Activated T-cell treated with anti-CD3 and anti-CD28 coated beads, Interleukin-2, amount 50 U/mL, for 1 hour (primary cell): ENCODE results near the gene DGKD.

Experiments used
- DNase-seq: peaks from one replicate; pipeline ENCODE4 v3.0.0-alpha.2; 2020

DGKD gene

DNA sequence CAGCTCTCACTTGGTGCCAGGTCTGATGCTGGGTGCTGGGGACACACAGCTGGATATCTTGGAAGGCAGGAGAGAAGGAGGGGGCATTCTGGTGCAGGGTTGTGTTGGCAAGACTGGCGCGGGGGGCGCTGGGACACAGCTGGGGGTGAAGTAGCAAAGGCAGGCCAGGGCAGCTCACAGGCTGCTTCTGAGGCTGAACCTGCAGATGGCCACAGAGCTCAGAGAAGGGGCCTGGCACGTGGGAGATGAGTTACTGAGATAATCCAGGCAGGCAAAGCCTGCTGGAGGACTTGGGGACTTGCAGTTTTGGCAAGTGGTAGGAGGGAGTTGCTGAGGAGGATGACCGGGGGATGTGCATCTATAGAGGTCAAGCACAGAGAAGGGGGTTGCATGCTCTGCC lies 16.2 kb upstream of the DGKD start:
- no peak for DNase-seq

DNA sequence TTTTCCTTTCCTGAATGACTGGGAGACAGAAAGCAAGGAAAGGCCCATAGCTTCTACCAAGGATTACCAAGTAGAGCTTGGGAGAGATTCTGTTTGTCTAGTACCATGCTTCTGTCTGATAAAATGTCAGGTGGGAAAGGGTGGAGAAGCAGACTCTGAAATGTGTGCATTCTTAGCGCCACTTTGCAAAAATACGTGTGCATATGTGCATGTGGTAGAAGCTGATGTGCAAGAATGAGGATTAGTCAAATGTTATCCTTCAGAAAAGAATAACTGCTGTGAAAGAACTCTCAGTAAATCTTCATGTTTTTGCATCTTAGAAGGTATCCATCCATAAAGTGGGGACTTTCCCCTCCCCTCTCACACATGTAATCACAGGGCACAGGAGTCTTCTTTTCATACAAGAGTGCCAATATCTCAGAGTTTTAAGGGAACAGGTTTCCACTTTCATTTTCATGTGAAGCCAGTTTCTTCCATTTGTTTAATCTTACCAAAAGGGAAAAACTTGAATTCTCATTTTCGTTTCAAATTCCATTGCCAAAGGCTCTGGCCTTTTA lies 15.4 kb upstream of the DGKD start:
- no peak for DNase-seq

DNA sequence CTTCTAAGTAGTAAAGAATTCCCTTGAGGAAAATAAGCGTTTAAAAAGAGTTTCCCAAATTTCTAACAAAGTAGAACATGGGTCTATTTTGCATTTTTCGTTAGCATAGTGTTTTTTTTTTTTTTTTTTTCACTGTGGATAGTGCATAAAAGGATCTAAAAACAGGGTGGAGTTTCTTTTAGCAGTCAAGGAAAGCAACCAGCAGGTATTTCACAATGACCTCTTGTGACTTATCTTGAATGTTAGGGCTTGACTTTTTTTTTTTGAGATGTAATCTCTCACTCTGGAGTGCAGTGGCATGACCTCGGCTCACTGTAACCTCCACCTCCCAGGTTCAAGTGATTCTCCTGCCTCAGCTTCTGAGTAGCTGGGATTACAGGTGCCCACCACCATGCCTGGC lies 14.9 kb upstream of the DGKD start:
- DNase-seq: no peak

DNA sequence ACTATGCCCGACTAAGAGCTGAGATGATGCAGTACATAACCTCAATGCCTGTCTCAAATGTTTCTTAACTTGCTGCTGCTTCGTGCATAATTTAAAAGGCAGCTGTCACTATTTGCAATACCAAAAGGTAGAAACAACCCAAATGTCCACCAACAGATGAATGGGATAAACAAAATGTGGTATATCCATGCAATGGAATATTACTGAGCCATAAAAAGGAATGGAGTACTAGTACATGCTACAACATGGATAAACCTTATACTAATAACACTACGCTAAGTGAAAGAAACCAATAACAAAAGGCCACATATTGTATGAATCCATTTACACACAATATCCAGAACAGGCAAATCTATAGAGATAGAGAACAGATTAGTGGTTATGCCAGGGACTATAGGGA lies 13.0 kb upstream of the DGKD start:
- no peak for DNase-seq

GRCh38 chr2:233342301-233342700 lies 12.0 kb upstream of the DGKD start:
- no peak for DNase-seq

GRCh38 chr2:233343171-233343705 lies 11.1 kb upstream of the DGKD start:
- DNase-seq: no peak

- DNase-seq: no peak
Measured at GRCh38 chr2:233346376-233346775, 7.9 kb upstream of the DGKD start.

GRCh38 chr2:233346930-233347329 lies 7.4 kb upstream of the DGKD start:
- no peak for DNase-seq

DNA sequence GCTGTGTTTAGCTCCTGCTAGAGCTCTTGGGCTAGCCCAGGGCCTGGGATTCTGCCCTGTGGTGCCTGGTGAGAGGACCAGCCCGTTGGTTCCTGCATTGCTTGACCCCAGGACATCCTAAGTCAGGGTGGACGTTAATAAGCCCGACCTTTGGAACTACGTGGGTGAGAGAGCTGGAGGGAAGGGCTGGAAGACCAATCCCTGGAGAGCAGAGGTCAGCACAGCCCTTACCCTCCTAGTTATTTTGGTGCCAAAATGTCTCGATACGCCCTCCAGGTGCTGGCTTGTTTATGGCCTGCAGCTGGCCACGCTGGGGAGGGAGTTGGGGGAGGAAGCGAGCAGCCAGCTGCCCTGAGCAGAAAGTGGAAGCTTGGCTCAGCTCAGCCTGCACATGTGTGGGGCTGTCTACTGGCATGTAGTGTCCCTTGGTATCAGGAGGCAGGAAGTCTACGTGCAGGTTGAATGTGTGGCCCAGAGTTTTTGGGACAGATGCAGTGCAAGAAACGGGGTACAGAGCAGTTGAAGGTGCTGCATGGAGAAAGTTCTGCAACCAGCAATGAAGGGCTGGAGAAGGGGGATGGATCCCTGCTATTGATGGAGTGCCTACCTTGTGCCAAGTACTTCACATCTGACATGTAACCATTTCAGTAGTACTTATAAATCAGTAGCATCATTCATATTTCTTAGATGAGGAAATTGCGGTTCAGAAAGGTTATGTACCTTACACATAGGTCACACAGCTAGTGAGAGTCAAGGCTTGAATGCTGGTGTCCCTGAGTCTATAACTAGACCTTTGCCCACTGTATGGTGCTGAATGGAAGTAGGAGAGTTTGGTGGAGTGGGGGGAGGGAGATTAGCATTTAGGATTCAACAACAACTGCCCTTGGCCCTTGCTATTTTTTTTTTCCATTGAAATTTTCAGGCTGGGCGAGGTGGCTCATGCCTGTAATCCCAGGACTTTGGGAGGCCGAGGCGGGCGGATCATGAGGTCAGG lies 5.0 kb upstream of the DGKD start:
- DNase-seq: no peak

DNA sequence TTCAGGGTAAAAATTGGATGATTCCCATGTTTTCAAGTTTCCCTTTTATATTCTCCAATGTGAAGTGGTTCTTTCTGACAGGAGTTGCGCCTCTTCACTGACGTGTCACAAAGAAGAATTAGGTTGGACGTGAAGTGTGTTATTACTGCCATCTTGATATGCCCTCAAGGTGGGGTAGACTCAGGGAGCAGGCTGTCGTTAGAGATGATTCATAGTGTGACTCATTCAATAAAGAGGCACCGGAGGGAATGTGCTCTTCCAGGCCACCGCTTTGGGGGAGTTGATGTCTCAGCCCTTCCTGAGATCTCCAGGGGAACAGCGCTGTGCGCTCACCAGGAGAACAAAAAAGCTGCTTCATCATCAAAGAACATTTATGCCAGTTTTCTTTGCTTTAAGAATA lies 3.6 kb upstream of the DGKD start:
- DNase-seq: peak; percentile 43

DNA sequence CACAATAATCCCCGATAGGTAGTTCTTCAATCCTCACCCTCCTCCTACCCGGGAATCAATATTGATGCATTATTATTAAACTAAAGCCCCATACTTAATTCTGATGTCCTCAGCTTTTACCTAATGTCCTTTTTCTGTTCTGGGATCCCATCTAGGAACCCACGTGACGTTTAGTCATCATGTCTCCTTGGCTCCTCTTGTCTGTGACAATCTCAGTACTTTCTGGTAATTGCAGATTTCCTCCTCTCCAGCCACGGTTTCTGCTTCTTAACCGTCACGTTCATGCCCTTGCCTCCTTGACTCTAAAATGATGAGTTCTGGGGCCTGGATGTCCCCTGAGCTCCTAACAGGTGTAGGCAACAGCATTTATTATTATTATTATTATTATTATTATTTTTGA lies 2.9 kb upstream of the DGKD start:
- DNase-seq: no peak

DNA sequence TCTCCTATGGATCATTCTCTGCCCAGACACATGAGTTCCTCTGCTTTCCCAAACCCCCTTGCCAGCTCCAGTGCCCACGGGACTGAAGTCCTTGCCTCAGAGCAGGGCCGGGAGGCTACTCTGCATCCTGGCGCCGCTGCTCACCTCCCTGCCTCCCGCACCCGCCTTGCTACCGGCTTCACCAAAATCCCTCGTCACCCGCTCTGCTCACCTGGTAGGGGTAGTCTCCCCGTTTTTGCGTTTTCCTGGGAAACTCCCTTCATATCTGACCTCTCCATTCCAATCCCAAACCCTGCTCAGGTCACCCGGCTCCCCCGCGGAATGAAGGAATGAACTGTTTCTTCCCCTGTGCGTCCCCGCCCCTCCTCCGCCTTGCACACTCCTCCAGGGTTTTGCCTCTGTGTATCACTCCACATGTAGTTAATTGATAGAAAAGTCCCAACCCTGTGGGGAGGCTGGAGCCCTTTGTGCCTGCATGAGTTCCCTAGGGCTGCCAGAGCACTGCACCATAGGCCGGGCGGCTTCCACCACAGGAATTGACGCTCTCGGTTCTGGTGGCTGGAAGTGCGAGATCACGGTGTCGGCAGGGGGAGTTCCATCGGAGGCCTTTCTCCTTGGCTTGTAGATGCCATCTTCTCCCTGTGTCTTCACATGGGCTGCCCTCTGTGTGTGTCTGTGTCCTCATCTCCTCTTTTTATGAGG lies 2.0 kb upstream of the DGKD start:
- no peak for DNase-seq

- no peak for DNase-seq
Measured at GRCh38 chr2:233353101-233353768, 1.1 kb upstream of the DGKD start.

DNA sequence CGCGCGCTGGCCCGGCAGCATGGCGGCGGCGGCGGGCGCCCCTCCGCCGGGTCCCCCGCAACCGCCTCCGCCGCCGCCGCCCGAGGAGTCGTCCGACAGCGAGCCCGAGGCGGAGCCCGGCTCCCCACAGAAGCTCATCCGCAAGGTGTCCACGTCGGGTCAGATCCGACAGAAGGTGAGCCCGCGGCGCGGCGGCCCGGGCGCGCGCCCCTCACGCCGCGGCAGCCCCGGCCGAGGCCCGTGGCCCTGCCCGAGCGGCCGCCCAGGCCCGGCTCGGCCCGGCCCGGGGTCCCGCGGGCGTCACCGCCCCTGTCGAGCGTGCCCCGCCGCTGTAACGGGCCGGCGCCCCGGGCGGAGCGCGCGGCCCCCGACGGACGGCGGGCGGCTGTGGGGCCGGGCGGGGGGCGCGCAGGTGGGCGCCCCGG lies 218 bp downstream of the DGKD start:
- no peak for DNase-seq

- DNase-seq: peak; percentile 46
Measured at GRCh38 chr2:233354971-233355574, 779 bp downstream of the DGKD start.

DNA sequence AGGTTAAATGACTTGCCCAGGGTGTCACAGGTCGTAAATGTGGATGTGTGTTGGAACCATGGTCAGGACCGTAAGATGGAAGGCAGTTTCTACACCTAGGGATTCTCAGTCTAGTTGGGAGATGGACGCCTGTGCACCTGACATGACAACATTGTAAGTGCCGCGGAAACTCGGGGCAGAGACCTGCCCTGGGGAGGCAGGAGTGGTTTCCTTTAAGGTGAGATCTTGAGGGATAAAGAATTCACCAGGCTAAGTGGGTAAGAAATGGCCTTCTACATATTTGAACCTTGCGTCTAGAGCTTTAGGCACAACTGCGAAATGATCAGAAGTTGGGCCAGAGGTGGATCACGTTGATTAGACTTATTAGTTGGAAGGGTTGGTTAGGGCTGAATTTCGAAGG lies 1.6 kb downstream of the DGKD start:
- no peak for DNase-seq

DNA sequence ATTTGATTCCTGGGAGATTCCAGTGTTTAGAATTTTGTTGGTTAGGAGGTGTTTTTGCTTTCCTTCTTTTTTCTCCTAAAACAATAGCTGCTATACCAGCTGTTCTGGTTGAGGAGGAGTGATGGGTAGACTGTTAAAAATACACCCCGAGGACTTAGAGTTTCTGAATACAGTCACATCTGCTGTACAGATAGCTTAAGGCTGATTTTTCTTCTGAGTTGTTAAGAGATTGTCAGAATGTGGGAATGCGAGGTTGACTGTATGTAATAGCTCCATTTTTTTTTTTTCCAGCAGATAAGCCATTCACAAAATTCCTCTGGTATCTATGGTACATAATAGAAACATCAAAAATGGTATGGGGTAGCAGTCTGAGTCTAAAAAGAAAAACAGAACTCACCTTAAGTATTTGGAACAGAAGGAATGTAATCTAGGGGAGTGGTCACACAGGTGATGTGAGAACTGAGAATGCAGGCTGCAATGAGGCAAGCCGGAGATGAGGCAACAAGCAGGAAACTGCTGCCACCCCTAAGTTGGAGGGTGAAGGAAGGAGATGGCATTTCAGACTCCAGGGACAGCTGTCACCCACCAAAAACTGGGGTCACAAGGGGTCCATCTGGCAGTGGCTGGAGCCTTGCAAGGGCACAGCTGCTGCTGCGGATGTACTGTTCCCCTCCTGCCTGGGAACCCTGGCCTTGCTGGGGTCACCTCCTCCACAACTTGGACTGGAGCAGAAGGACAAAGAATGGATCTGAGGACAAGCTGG lies 2.4 kb downstream of the DGKD start:
- no peak for DNase-seq

DNA sequence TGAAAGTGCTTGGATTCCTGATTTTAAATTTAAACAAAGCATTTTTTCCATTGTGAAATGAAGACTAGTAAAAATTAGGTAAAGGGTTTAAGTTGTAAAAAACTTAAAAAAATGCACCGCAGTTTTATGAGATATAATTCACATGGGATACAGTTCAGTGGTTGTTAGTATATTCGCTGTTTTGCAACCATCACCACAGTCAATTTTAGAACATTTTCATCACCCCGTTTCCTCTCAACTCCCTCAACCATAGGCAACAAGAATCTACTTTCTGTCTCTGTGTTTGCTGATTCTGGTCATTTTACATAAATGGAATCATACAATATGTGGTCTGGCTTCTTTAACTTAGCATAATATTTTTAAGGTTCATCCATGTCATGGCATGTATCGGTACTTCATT lies 4.0 kb downstream of the DGKD start:
- DNase-seq: no peak

DNA sequence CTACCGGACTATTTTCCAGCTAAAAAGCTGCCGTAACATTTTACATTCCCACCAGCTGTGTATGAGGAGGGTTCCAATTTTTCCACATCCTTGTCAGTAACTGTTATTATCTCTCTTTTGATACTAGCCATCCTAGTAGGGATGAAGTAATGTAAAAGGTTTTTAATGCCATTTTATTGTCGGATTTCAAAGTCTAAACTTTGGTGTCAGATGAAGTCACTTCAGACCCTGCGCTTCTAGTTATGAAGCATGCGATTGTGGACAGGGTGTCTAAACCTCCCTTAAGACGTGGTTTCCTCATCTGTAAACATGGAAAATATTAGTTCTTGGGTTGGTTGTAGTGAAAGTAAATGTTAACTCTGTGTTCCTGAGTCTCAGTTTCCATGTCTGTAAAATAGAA lies 4.7 kb downstream of the DGKD start:
- DNase-seq: no peak

DNA sequence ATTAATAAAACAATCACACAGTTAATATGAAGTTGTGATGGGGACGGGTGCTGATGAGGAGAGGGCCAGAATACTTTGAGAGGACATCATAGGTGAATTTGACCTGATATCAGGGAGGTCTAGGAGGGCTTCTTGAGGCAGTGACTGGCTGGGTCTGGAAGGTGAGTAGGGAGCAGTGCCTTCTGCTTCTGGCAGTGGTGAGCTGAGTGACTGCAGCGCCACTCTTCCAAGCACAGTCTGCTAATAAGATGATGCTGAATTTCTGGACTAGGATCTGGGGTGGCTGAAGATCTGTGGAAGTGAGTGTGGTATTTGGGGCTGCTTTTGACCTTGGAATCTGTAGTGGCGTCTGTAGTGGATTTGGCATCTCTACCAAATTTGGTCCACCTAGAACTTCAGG lies 5.5 kb downstream of the DGKD start:
- DNase-seq: no peak

- DNase-seq: no peak
Measured at GRCh38 chr2:233360771-233361176, 6.5 kb downstream of the DGKD start.

- DNase-seq: no peak
Measured at GRCh38 chr2:233361297-233361696, 7.0 kb downstream of the DGKD start.
